Astrocyte of the hippocampus (primary cell): ENCODE results near the gene RANBP17.
A peak's percentile ranks its signal among the peaks of the same experiment; 100 is the strongest.

ENCODE experiments used
- DNase-seq: peaks from one replicate; pipeline ENCODE4 v3.0.0; 2011; ENCODE audit warnings: low read depth, low spot score

The RANBP17 gene

DNA sequence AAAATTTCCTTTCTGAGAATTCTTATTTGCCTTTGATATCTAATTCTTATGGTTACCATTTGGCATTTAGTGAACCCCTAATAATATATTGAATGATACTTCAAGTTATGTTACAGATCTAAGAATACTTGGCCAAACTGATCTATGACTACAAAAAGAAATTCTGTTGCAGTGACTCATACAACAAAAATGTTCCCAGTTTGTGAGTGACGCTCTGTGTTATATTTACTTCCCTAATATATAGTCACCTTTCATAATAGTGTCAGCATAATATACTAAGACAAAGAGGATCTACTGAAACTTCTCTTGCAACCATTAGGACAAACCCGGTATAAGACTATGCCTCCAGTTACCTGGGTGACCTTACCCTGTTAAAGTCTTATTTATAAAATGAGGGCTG lies 230.4 kb downstream of the RANBP17 start:
- peak; percentile 58 for DNase-seq

DNA sequence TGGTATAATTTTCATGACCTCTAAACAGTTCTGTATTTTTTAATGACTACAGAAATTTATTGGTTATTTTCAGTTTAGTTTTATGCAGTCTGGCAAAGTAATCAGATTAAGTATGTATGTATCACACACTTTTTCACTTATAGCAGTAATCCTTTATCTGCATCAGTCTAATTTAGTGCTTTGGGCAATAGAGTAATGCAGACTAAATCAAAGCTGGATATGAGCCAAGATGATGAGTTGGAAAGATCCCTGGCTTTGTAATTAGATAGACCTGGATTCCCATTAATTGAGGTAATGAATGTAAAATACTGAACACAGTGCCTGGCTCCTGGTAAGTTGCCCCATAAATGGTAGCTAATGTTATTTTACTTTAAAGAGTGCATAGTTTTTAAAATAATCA lies 231.8 kb downstream of the RANBP17 start:
- DNase-seq, result no peak

DNA sequence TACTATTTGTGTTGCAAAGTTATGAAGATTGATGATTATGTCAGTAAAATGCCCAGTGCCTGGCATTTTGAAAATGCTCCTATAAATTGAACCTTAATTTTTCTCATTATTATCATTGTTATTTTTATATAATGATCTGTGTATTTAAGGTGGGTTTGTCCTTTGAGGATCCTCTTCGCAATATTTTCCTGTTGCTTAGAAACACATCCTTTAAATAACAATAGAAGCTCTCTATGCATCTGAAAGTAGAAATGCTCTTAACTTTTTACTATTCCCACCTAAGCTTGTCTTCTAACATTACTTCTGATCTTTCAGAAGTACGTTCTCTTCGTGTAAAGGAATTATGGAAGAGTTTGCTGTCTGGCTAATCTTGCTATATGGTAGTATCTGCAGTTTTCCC lies 232.5 kb downstream of the RANBP17 start:
- no peak for DNase-seq

DNA sequence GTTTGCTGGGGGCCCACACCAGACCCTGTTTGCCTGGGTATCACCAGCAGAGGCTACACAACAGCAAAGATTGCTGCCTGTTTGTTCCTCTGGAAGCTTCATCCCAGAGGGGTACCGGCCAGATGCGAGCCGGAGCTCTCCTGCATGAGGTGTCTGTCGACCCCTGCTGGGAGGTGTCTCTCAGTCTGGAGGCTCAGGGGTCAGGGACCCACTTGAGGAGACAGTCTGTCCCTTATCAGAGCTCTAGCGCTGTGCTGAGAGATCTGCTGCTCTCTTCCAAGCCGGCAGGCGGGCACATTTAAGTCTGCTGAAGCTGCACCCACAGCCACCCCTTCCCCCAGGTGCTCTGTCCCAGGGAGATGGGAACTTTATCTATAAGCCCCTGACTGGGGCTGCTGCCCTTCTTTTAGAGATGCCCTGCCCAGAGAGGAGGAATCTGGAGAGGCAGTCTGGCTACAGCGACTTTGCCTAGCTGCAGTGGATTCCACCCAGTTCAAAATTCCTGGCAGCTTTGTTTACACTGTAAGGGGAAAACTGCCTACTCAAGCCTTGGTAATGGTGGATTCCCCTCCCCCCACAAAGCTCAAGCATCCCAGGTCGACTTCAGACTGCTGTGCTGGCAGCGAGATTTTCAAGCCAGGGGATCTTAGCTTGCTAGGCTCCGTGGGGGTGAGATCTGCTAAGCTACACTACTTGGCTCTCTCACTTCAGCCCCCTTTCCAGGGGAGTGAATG lies 241.2 kb downstream of the RANBP17 start:
- DNase-seq, result no peak

DNA sequence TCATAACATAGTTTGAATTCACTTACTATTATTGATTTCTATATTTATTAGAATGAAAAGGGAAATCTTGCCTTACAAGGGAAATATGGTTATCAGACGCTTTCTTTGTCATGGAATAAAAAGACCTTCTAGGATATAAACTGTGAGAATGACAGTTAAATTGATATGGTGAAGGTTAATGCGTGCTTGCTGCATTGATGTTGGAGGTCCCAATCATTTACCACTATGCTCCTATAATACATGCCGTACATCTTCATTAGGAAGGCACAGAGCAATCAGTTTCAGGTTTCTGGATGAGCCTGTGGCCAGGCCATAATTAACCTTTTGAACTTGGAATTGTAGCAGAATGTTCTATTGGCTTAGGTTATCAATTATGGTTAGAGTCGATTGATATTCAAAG lies 245.9 kb downstream of the RANBP17 start:
- no peak for DNase-seq

DNA sequence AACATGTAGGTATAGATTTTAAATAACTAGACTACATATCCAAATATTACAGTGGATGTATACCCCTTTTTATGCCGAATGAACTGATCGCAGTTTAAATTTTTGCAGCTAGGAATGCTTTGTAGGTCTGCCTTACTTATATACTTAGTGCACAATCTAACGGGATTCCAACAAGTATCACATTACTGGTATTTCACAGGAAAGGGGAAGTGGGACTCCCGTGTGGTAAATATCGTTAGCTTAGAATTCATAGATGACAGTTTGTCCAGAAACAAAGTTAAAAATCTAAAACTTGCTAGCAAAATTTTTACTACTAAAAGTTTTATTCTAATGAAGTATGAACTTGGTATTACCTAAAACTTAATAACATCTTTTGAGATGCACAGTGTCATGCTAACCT lies 253.7 kb downstream of the RANBP17 start:
- no peak for DNase-seq

DNA sequence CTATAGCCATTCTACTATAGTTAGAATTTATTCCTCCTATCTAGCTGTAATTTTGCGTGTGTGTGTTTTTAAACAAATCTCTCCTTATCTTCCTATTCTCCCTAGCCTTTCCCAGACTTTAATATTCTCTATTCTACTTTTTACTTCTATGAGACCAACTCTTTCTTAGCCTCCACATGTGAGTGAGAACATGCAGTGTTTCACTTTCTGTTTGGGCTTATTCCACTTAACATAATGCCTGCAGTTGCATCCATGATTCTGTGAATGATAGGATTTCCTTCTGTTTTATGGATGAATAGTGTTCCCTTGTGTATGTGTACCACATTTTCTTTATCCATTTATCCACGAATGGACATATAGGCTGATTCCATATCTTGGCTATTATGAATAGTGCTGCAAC lies 254.9 kb downstream of the RANBP17 start:
- DNase-seq, result no peak

DNA sequence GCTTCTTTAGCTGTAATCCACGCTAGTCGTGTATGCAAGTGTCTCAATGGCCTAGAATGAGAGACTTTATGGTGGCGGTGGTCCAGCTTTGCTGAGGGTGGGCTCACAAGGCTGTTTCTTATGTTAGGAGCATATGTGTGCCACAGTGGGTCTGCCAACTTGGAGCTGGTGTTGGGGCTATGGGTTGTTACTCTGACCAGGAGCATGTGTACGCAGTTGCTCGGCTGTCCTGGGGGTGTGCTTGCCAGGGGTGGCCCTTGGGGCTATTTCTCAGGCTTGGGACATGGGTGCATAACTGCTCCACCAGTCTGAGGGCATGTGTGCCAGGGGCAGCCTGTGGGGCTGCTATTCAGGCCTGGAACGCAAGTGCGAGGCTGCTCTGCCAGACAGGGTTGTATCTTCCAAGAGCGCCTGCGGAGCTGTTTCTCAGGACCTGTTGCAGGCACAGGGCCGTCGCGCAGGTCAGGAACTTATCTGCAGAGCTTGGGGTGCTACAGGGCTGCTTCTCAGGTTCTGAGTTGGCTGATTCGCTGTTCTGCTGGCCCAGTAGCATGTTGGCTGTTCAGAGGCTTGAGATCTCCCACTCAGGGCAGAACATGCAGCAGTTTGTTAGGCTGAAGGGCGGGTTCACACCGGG lies 259.3 kb downstream of the RANBP17 start:
- DNase-seq, result no peak

DNA sequence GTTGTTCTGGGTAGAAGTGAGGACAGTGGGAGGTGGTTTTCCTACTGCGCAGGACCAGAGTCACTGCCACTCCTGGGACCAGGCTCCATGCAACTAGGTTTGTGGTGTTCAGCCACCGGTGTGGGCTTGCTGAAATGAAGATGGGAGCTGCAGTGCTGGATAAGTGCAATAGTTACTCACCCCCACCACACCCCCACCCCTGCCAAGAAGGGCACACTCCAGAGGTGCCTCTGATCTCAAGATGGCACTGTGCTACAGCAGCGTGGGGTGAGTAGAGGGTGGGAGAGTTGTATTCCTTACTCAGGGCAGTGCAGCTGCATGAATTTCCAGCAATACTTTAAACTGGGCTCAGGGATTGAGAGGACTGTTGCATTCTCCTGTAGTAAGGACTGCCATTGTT lies 259.8 kb downstream of the RANBP17 start:
- DNase-seq, result no peak

DNA sequence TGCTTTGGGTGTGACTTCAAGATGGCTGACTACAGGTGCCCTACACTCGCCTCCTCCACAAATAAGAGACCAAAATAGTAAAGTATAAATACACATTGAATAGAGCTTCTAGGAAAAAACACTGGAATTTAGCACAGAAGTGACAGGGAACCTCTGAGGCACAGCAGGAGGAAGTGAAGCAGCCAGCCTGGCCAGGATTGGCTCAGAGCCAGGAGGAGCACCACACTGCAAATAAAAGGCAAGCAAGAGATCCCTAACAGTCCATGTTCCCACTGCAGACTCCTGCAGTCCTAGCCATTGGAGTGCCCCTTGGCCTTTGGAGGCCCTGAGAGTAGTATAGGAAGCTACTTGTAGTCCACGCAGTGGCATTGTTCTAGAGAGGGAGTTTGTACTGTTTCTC lies 260.6 kb downstream of the RANBP17 start:
- DNase-seq, result peak; percentile 37

DNA sequence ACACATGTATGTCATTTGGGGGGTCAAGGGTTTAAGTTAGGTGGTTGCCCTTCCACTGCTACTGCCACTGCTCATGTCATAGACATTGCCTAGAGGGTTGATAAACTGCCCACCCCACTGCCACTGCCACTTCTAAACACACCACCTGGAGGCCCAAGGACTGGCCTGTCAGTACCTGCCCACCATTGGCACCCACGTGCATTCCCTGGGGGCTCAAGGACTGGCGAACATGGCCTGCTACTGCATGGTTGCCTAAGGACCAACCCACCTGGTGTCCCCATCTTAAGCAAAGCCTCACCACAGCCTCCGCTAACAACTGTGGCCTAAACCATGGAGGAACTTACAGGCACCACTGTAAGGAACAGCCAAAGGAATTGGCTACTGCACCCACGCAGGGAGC lies 261.6 kb downstream of the RANBP17 start:
- no peak for DNase-seq

DNA sequence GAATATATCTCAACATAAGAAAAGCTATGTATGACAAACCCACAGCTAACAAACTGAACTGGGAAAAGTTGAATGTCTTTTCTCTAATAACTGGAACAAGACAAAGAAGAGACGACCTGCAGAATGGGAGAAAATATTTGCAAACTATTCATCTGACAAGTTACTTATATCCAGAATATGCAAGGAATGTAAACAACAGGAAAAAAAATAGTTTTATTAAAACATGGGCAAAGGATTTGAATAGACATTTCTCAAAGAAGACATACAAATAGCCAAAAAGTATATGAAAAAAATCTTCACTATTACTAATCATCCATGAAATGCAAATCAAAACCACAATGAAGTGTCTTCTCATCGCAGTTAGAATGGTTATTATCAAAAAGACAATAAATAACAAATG lies 265.5 kb downstream of the RANBP17 start:
- no peak for DNase-seq

DNA sequence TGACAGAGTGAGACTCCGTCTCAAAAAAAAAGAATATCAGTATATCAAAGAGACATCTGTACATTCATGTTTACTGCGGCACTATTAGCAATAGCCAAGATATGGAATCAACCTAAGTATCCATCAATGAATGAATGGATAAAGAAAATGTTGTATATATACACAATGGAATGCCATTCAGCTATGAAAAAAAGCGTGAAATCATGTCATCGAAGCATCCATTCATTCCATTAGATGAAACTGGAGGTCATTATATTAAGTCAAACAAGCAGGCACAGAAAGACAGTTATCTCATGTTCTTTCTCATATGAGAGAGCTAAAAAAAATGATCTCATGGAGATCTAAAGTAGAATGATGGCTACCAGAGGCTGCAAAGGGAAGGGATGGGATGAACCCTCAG lies 266.3 kb downstream of the RANBP17 start:
- no peak for DNase-seq

DNA sequence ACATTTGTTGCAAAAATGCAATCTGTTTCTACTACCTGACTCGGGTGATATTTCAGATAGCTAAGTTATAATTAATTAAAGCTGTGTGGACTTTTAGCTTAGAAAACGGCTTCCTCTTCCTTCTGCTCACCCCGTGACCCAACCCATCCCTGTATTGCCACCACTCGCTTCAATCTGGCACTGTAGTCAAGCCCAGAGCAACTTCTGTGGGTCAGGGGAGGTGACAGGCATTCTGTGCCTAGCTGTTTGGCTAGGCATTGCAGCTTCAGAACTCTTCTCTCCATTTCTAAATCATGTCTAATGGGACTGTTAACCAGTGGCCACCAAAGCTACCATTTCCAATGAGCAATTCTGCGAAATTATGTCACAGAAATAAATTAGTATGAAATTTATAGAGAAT lies 267.5 kb downstream of the RANBP17 start:
- DNase-seq, result no peak

DNA sequence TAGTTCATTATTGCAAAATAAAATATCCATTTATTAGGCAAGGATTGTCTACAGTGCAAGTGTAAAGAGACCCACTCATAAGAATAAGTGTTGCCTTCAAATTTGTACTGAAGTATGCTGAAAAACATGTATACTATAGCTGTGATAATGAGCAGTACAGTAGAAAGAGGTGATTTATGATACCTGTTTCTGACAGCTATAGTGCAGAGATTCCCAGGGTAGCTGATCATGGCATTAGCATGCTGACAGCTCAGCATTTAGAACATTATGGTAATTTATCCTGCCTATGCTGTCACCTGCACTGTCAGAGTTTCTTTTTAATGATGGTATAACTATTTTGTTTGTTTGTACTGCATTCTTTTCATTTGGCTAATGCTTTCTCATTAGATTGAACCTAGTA lies 269.7 kb downstream of the RANBP17 start:
- DNase-seq, result no peak

DNA sequence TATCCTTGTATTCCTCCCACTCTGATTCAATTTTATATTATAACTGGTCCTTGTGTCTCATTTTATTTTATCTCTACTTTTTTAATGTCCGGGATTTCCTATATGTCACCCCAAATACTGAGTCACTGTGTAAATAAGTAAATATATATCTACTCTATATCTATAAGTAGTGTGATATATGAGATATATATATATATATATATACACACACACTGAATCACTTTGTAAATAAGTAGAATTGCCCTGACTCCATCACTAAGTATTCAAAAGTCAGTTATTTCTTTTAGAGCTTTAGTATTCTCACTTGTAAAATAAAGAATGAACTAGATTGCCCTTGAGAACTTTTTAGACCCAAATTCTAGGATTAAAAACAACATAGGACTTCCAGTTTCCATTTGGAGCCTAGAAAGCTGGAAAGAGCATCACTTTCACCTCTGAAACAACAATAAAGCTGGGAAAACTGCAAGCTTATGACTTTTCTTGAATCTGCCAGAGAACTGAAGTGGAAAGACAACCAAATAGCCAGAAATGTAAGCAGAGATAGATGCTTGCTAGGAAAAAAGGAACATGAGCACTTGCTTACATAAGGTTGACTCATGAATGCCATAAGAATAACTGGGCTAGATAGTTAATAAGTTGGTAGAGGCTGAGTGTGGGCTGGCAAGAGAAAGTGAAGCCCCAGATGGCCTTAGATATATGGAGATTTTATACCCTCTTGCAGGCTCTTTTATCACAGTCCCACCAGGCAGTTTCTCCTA lies 276.1 kb downstream of the RANBP17 start:
- peak; percentile 55 for DNase-seq

DNA sequence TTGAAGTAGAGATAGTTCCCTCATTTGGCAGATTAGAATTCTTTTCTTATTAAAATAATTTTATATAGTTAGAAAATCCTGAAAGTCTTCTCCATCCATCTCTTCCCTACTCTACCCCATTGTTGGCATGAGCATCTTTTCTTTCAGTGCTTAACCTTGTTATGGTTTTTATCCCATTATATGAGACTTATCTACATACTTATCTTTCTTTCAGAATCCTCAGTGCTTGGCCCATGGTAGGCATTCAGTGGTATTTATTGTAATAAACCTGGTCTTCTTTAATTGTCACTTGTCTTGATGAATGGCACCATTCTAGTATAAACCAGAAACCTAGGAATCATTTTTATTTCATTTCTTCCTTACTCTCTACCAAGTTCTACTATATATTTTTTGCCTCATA lies 277.4 kb downstream of the RANBP17 start:
- DNase-seq, result no peak

DNA sequence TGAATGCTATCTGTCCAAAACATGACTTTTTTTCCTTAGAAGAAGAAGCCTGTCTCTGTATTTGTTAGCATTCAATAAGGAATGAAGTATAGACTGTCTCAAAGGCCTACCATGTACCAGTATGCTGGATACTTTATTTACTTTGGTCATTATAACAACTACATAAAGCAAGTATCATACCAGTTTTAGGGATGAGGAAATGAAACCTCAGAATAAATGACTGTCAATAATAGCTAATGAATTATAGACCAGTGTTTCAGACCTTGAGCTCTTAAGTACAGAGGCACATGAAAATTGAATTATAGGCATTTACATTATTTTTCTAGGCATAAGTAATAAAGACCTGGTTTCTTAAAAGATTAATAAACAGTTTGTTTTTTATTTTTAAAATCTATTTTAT lies 280.8 kb downstream of the RANBP17 start:
- DNase-seq, result no peak

DNA sequence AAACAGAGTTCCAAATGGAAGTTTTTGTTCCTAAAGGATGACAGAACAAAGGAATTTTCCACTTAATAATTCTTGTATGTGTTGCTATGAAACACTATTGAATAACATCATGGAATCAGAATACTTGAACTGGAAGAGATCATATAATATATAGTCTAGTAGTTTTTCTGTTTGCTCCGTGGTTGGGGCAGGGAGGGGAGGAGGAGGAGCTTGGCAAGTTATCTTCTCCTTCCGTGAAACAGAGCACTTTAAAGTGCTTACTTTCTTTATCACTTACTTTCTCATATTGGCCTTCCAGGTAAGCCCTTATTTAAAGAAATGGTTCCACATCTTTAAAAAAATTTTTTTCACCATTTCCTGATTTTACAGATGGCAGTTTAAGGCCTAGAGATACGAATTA lies 281.4 kb downstream of the RANBP17 start:
- DNase-seq, result no peak

DNA sequence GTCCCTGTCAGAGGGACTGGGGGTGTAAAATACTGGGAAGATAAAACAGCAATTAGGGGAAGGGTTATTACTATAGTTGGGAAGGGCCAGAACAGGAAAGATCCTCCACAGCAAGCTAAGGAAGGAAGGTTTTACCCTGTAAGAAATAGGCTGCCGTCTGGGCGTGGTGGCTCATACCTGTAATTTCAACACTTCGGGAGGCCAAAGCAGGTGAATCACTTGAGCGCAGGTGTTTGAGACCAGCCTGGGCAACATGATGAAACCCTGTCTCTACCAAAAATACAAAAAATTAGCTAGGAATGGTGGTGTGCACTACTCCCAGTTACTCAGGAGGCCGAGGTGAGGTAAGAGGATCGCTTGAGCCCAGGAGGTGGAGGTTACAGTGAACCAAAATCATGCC lies 282.1 kb downstream of the RANBP17 start:
- DNase-seq, result no peak

DNA sequence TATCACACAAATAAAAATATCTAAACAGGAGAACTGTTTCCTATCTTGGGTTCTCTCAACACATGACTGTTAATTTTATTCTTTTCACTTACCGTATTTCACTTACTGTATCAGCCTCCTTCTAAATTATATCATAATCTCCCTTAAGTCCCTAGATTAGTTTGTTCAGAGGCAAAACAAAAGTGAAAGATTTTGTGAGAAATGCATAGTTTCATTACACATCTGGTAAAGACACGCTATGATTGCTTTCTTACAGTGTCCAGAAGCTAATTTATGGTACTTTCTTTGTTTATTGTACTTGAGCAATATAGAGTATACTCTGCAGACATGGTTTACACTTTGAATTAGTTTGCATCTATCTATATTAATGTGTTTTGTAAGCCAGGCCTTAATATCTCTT lies 287.5 kb downstream of the RANBP17 start:
- no peak for DNase-seq

DNA sequence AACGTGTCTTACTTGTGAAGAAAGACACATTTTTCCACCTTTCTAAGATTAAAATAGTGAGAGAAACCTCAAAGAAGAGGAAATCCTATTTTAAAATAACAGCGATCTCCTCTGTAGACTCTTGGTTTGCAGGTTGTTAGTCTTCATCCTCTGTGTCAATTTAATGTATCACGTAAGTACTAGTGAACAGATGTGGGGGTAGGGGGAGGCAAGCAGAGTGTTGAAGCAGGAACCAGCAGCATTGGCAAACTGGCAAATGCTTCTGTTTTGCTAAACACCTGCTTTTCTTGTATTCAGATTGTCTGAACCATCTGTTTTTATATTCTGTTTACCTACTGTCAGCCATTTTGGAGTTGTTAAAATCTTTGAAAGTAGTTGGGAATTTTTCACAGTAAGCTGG lies 288.0 kb downstream of the RANBP17 start:
- no peak for DNase-seq

DNA sequence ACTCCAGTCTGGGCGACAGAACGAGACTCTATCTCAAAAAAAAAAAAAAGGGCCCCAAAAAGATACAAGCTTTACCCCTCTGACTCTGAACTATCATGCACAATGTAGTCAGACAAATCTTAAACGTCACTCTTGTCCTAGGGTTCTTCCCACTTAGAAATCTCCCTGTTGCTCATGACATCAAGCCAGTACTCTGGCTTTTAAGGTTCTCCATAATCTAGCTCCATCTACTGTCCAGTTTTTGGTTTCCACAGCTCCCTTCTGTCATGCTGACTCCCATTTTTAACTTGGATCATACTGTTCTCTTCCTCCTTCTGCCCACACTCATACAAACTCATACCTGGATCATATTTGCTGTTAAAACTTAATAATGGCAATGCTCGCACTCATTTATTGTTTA lies 290.6 kb downstream of the RANBP17 start:
- peak; percentile 16 for DNase-seq
